ENCODE data around the gene VAPA. TPM values are rescaled to one million over a fixed set of nuclear protein-coding genes. Genes with fewer than 3 reads are reported as not detected.

Gene VAPA
- total RNA-seq, 2 experiments from 2014 or later: 162 to 177 TPM

GRCh38 chr18:9907867-9908266 is 5.9 kb upstream of the VAPA start:
- TF ChIP-seq CTCF (IDR thresholded peaks at IDR 0.05): no peak
- no peak overlapping the region for H3K4me3 Mint-ChIP-seq
- no peaks in the 10 kb centered on the region for H3K9me3 ChIP-seq (ENCODE audit: control insufficient read depth in 1 of 2, insufficient read depth in 1 of 2, low read length in 2 of 2)
- H3K27me3 ChIP-seq (ENCODE audit: control insufficient read depth in 1 of 2, insufficient read depth in 2 of 2, low read length in 2 of 2): peaks cover 3 to 5% of the 10 kb centered on the region in 2 experiments
- no peak for ATAC-seq (ENCODE audit: poor library complexity)
- H3K4me3 ChIP-seq (ENCODE audit: low read length): no peak overlapping the region
- H3K36me3 ChIP-seq (ENCODE audit: insufficient read depth, low read length): no peaks in the 10 kb centered on the region
- ChIA-PET CTCF (no interaction called here), POLR2A (no interaction called here)
- intact Hi-C loops (cut with DNase I, micrococcal nuclease): no loop called here
- no peak overlapping the region for H3K27ac ChIP-seq (ENCODE audit: low read depth in 1 of 2, low read length in 2 of 2)
- DNase-seq: no peak
- peaks cover 2% of the 10 kb centered on the region for H3K4me1 Mint-ChIP-seq (ENCODE audit: low read depth)
- H3K27me3 Mint-ChIP-seq: peaks cover 44% of the 10 kb centered on the region
- no peaks in the 10 kb centered on the region for H3K9me3 Mint-ChIP-seq
- no peaks in the 10 kb centered on the region for H3K36me3 Mint-ChIP-seq (ENCODE audit: low read depth)
- H3K27ac Mint-ChIP-seq: no peak overlapping the region
- no peaks in the 10 kb centered on the region for H3K4me1 ChIP-seq (ENCODE audit: insufficient read depth, low read length)

DNA sequence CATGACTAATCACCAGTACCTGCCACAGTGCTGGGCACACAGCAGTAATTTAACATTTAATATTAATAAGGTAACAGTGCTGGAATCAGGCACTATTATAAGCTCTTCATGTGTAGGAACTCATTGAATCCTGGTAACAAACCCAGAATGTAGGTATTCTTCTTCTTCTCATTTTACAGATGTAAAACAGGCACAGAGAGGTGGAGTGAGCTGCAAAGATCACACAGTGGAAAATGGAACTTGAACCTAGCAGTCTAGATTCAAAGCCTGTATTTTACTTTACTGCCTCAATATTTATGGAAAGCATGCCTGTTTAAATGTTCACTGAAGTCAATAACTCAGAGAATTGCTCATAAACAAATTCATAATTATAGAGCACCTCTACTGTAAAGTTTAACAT is 3.7 kb upstream of the VAPA start:
- no peak for ATAC-seq (ENCODE audit: poor library complexity)
- Mint-ChIP-seq H3K9me3 (no peaks in the 10 kb centered on the region), H3K27me3 (peaks cover 35% of the 10 kb centered on the region), H3K4me1 (ENCODE audit: low read depth) (peaks cover 13% of the 10 kb centered on the region), H3K27ac (no peak overlapping the region), H3K36me3 (ENCODE audit: low read depth) (peaks cover 3% of the 10 kb centered on the region), H3K4me3 (no peak overlapping the region)
- intact Hi-C loops (cut with DNase I, micrococcal nuclease): loop anchor here (5.0 to 10.0 kb wide), 8 partner anchors 293 to 1942 kb away; partner anchors contain the start of genes NDUFV2 (in 2 of the 2), CHMP1B (in 1 of the 2), PPP4R1 (in 1 of the 2) and RALBP1 (in 1 of the 2)
- TF ChIP-seq CTCF (IDR thresholded peaks at IDR 0.05): no peak
- DNase-seq: no peak
- ChIA-PET POLR2A (no interaction called here), CTCF (no interaction called here)
- Histone ChIP-seq H3K36me3 (ENCODE audit: insufficient read depth, low read length) (no peaks in the 10 kb centered on the region), H3K27me3 (ENCODE audit: control insufficient read depth in 1 of 2, insufficient read depth in 2 of 2, low read length in 2 of 2) (peaks cover 3 to 5% of the 10 kb centered on the region in 2 experiments), H3K4me1 (ENCODE audit: insufficient read depth, low read length) (peaks cover 6% of the 10 kb centered on the region), H3K9me3 (ENCODE audit: control insufficient read depth in 1 of 2, insufficient read depth in 1 of 2, low read length in 2 of 2) (no peaks in the 10 kb centered on the region), H3K4me3 (ENCODE audit: low read length) (no peak overlapping the region), H3K27ac (ENCODE audit: low read depth in 1 of 2, low read length in 2 of 2) (no peak overlapping the region)

GRCh38 chr18:9910661-9911060 is 3.2 kb upstream of the VAPA start:
- intact Hi-C loops (cut with DNase I, micrococcal nuclease): loop anchor here (5.0 to 10.0 kb wide), 8 partner anchors 293 to 1942 kb away; partner anchors contain the start of genes NDUFV2 (in 2 of the 2), CHMP1B (in 1 of the 2), PPP4R1 (in 1 of the 2) and RALBP1 (in 1 of the 2)
- Mint-ChIP-seq H3K27ac (no peak overlapping the region), H3K27me3 (peaks cover 32% of the 10 kb centered on the region), H3K9me3 (no peaks in the 10 kb centered on the region), H3K4me3 (no peak overlapping the region), H3K4me1 (ENCODE audit: low read depth) (peaks cover 19% of the 10 kb centered on the region), H3K36me3 (ENCODE audit: low read depth) (peaks cover 6% of the 10 kb centered on the region)
- CTCF ChIA-PET: no interaction called here
- ATAC-seq (ENCODE audit: poor library complexity) (no peak), DNase-seq (peak in 1 of 14 experiments; percentile 29)
- H3K4me3 ChIP-seq (ENCODE audit: low read length): no peak overlapping the region
- no peak overlapping the region for H3K27ac ChIP-seq (ENCODE audit: low read depth in 1 of 2, low read length in 2 of 2)
- POLR2A ChIA-PET: no interaction called here
- H3K4me1 ChIP-seq (ENCODE audit: insufficient read depth, low read length): peaks cover 6% of the 10 kb centered on the region
- no peaks in the 10 kb centered on the region for H3K9me3 ChIP-seq (ENCODE audit: control insufficient read depth in 1 of 2, insufficient read depth in 1 of 2, low read length in 2 of 2)
- H3K36me3 ChIP-seq (ENCODE audit: insufficient read depth, low read length): no peaks in the 10 kb centered on the region
- TF ChIP-seq CTCF (IDR thresholded peaks at IDR 0.05): no peak
- peaks cover 3 to 5% of the 10 kb centered on the region in 2 experiments for H3K27me3 ChIP-seq (ENCODE audit: control insufficient read depth in 1 of 2, insufficient read depth in 2 of 2, low read length in 2 of 2)
